KMS-11 (cell line): ENCODE data around the gene ZNF518B.

ENCODE experiments used
- H2AFZ ChIP-seq: fragments of 200-600 bp; sonication (generic); 2 replicates; pipeline ENCODE4 v1.6.1; 2016; ENCODE audit warnings: antibody characterized with exemption, mixed run types, low read depth
- H3K27ac ChIP-seq: fragments of 200-600 bp; sonication (generic); 2 replicates; pipeline ENCODE4 v1.6.1; 2016; ENCODE audit warnings: mild to moderate bottlenecking, mixed run types
- H3K27me3 ChIP-seq: fragments of 200-600 bp; sonication (generic); 2 replicates; pipeline ENCODE4 v1.6.1; 2017; ENCODE audit warnings: mild to moderate bottlenecking, low read depth, mixed run types, moderate library complexity; ENCODE audit not compliant: insufficient read depth
- H3K36me3 ChIP-seq: fragments of 200-600 bp; sonication (generic); 2 replicates; pipeline ENCODE4 v1.6.1; 2017; ENCODE audit warnings: mild to moderate bottlenecking, mixed run types; ENCODE audit not compliant: insufficient read depth
- H3K4me1 ChIP-seq: fragments of 200-600 bp; sonication (generic); 2 replicates; pipeline ENCODE4 v1.6.1; 2016; ENCODE audit warnings: mild to moderate bottlenecking, low read depth, mixed run types; ENCODE audit not compliant: poor library complexity, severe bottlenecking
- H3K4me2 ChIP-seq: fragments of 200-600 bp; sonication (generic); 2 replicates; pipeline ENCODE4 v1.7.0; 2016; ENCODE audit warnings: mild to moderate bottlenecking, mixed run types
- H3K4me3 ChIP-seq: fragments of 200-600 bp; sonication (generic); IDR thresholded peaks from 2 replicates; pipeline ENCODE4 v1.6.1; 2017; ENCODE audit warnings: low read depth, low read length, mixed read lengths; ENCODE audit not compliant: insufficient read depth
- H3K79me2 ChIP-seq: fragments of 200-600 bp; sonication (generic); 2 replicates; pipeline ENCODE4 v1.6.1; 2016; ENCODE audit warnings: low read depth, mixed run types; ENCODE audit not compliant: insufficient read depth
- H3K9ac ChIP-seq: fragments of 200-600 bp; sonication (generic); 2 replicates; pipeline ENCODE4 v1.6.1; 2016; ENCODE audit warnings: mild to moderate bottlenecking, mixed run types
- H4K20me1 ChIP-seq: fragments of 200-600 bp; sonication (generic); 2 replicates; pipeline ENCODE4 v1.6.1; 2016; ENCODE audit warnings: mild to moderate bottlenecking, mixed run types; ENCODE audit not compliant: insufficient read depth
- TF ChIP-seq, protein P1 (sequence below): fragments of 200-600 bp; sonication (generic); conservative IDR thresholded peaks from 2 replicates; pipeline ENCODE4 v1.6.1; 2017; ENCODE audit warnings: low read depth, mild to moderate bottlenecking, antibody characterized with exemption, low read length, moderate library complexity, mixed read lengths

The ZNF518B gene

DNA sequence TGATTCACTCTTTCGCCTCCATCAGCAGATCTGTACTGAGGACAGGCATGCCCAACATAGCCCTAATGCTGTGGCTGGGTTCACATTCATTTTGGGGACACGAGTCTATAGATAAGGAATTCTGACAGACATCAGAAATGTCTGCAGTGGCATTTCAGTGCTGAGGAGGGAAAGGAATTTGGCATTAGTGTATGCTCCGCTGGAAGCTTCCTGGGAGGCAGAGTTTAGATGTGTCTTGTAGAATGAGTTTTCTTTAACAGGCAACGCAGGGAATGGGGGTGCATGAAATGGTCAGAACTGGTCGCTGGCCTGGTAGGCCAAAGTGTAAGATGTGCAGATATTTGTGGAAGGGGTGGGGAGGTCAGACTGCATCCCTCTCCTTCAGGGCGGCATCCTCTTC is 43.5 kb upstream of the ZNF518B start:
- Histone ChIP-seq H3K27ac (no peak overlapping the region), H4K20me1 (no peaks in the 10 kb centered on the region), H3K4me3 (no peak overlapping the region), H2AFZ (no peak overlapping the region), H3K4me1 (no peaks in the 10 kb centered on the region), H3K79me2 (no peaks in the 10 kb centered on the region), H3K4me2 (no peak overlapping the region), H3K9ac (no peak overlapping the region), H3K36me3 (no peaks in the 10 kb centered on the region), H3K27me3 (no peaks in the 10 kb centered on the region)
- TF ChIP-seq, protein P1, sequence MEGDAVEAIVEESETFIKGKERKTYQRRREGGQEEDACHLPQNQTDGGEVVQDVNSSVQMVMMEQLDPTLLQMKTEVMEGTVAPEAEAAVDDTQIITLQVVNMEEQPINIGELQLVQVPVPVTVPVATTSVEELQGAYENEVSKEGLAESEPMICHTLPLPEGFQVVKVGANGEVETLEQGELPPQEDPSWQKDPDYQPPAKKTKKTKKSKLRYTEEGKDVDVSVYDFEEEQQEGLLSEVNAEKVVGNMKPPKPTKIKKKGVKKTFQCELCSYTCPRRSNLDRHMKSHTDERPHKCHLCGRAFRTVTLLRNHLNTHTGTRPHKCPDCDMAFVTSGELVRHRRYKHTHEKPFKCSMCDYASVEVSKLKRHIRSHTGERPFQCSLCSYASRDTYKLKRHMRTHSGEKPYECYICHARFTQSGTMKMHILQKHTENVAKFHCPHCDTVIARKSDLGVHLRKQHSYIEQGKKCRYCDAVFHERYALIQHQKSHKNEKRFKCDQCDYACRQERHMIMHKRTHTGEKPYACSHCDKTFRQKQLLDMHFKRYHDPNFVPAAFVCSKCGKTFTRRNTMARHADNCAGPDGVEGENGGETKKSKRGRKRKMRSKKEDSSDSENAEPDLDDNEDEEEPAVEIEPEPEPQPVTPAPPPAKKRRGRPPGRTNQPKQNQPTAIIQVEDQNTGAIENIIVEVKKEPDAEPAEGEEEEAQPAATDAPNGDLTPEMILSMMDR = no peak

DNA sequence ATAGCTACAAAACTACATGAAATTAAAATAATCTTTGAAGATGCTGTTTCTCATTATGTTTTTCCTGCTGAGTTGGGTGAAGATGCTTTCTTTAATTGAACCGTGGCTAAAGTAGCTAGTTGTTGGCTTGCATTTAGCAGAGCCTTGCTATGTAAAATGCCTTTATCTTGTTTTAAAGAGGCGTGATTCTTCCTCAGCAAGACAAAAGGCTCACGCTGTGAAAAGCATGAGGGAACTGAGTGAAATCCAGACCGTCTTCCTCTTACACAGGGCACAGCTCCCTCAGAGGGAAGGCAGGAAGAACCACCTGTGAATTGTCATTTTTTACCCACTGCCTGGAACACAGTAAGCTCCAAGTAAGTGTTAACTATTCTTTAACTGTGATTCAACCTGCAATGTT is 39.0 kb upstream of the ZNF518B start:
- H3K4me2 ChIP-seq = no peak overlapping the region
- no peaks in the 10 kb centered on the region for H3K27me3 ChIP-seq
- H3K27ac ChIP-seq = no peak overlapping the region
- H2AFZ ChIP-seq = no peak overlapping the region
- no peaks in the 10 kb centered on the region for H4K20me1 ChIP-seq
- no peaks in the 10 kb centered on the region for H3K36me3 ChIP-seq
- H3K9ac ChIP-seq = no peak overlapping the region
- H3K79me2 ChIP-seq = no peaks in the 10 kb centered on the region
- no peak overlapping the region for H3K4me3 ChIP-seq
- H3K4me1 ChIP-seq = no peaks in the 10 kb centered on the region
- TF ChIP-seq, protein P1 = no peak

DNA sequence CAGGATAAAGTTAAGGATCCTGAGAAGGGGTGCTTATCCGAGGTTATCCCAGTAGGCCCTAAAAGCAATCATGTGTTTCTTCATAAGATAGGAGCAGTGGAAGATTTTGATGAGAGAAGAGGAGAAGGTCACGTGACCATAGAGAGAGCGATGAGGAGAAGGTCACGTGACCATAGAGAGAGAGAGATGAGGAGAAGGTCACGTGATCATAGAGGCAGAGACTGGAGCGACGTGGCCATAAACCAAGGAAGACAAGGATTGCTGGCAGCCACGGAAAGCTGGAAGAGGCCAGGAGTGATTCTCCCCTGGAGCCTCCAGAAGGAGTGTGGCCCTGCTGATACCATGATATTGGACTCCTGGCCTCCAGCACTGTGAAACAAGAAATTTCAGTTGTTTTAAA is 38.4 kb upstream of the ZNF518B start:
- H3K36me3 ChIP-seq = no peaks in the 10 kb centered on the region
- no peaks in the 10 kb centered on the region for H3K79me2 ChIP-seq
- no peak overlapping the region for H3K27ac ChIP-seq
- H3K4me3 ChIP-seq = no peak overlapping the region
- no peaks in the 10 kb centered on the region for H3K4me1 ChIP-seq
- H3K9ac ChIP-seq = no peak overlapping the region
- no peak overlapping the region for H2AFZ ChIP-seq
- no peak overlapping the region for H3K4me2 ChIP-seq
- H4K20me1 ChIP-seq = no peaks in the 10 kb centered on the region
- H3K27me3 ChIP-seq = no peaks in the 10 kb centered on the region
- TF ChIP-seq, protein P1 = no peak

DNA sequence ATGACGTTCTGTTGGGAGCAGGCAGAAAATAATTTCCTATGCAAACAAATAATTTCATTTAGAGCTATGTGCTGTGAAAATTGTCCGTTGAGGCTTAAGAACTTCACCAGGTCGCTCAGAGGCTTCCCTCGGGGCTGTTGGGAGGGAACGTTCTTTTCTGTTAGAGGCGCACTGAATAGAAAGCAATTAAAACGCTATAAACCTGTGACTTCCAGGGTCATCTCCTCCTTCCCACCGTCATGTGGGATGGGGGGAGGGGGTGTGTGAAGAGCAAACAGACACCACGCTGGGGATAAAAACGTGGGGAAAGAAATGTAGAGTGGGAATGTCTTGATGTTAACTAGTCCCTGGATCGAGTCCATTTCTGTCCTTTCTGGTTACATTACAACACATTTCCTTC is 35.2 kb upstream of the ZNF518B start:
- Histone ChIP-seq H2AFZ (no peak overlapping the region), H3K9ac (no peak overlapping the region), H4K20me1 (no peaks in the 10 kb centered on the region), H3K36me3 (no peaks in the 10 kb centered on the region), H3K4me1 (no peaks in the 10 kb centered on the region), H3K79me2 (no peaks in the 10 kb centered on the region), H3K27ac (no peak overlapping the region), H3K27me3 (no peaks in the 10 kb centered on the region), H3K4me2 (no peak overlapping the region), H3K4me3 (no peak overlapping the region)
- TF ChIP-seq, protein P1 = no peak

DNA sequence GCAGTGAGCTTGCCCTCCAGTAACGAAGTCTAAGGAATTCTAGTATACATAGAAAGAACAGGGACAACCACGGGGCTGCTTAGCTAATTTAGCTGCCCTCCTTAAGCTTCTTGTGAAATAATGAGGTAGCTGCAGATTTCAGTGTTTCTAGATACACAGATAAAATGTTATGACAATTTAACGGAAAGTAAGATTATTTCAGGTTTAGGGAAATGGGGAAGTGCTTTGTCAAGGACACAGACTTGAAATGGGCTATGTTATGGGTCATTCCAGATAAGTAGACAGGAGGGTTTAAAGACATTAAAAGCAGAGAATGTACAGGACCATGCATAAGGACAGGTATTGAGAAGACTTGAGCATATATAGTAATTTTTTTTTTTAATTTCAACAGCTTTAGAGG is 34.2 kb upstream of the ZNF518B start:
- TF ChIP-seq, protein P1 = no peak
- H2AFZ ChIP-seq = no peak overlapping the region
- no peaks in the 10 kb centered on the region for H4K20me1 ChIP-seq
- no peak overlapping the region for H3K4me2 ChIP-seq
- H3K79me2 ChIP-seq = no peaks in the 10 kb centered on the region
- H3K4me1 ChIP-seq = no peaks in the 10 kb centered on the region
- H3K9ac ChIP-seq = no peak overlapping the region
- no peaks in the 10 kb centered on the region for H3K27me3 ChIP-seq
- H3K27ac ChIP-seq = no peak overlapping the region
- H3K4me3 ChIP-seq = no peak overlapping the region
- H3K36me3 ChIP-seq = no peaks in the 10 kb centered on the region
